ENCODE results near the gene GH2.

The GH2 gene

GRCh38 chr17:63832455-63832854 is 49.3 kb downstream of the GH2 start:
- peaks cover 49 to 90% of the 10 kb centered on the region in 2 experiments for H3K36me3 ChIP-seq (ENCODE audit: control insufficient read depth in 2 of 2, insufficient read depth in 1 of 2, low read length in 2 of 2)
- CTCF ChIA-PET = interaction anchor here (0.5 to 1.5 kb wide), 3 partner anchors 9 to 390 kb away, joined by 4 to 6 read pairs (median 5); no protein-coding TSS in a partner anchor
- POLR2A ChIA-PET = interaction anchor here (1.0 to 7.2 kb wide), 4 partner anchors 7 to 59 kb away, joined by 3 to 65 read pairs (median 4); partner anchors contain the start of genes CCDC47, DDX42 and SMARCD2
- TF ChIP-seq WT1 (tag by site-specific recombination; IDR thresholded peaks at IDR 0.05) (no peak), ZNF585B (tag by site-specific recombination; IDR thresholded peaks at IDR 0.05) (no peak), IKZF3 (tag by site-specific recombination; IDR thresholded peaks at IDR 0.05) (no peak)
- TF ChIP-seq, protein P1, sequence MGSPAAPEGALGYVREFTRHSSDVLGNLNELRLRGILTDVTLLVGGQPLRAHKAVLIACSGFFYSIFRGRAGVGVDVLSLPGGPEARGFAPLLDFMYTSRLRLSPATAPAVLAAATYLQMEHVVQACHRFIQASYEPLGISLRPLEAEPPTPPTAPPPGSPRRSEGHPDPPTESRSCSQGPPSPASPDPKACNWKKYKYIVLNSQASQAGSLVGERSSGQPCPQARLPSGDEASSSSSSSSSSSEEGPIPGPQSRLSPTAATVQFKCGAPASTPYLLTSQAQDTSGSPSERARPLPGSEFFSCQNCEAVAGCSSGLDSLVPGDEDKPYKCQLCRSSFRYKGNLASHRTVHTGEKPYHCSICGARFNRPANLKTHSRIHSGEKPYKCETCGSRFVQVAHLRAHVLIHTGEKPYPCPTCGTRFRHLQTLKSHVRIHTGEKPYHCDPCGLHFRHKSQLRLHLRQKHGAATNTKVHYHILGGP (tag by site-specific recombination; IDR thresholded peaks at IDR 0.05) = no peak
- H3K4me3 ChIP-seq (ENCODE audit: low read depth, low read length) = no peak overlapping the region
- no peaks in the 10 kb centered on the region for H3K9me3 ChIP-seq (ENCODE audit: control insufficient read depth, insufficient read depth, low read depth, low read length)
- H3K27ac ChIP-seq (ENCODE audit: extremely low read depth, low read depth, low read length) = no peak overlapping the region
- H3K4me1 ChIP-seq (ENCODE audit: control insufficient read depth, insufficient read depth, low read length) = no peaks in the 10 kb centered on the region

- H3K4me3 ChIP-seq (ENCODE audit: low read depth, low read length) = no peak overlapping the region
- ChIA-PET POLR2A (interaction anchor here (0.9 to 7.2 kb wide), 5 partner anchors 7 to 58 kb away, joined by 3 to 65 read pairs (median 4); partner anchors contain the start of genes CCDC47, DDX42 and SMARCD2), CTCF (interaction anchor here (0.6 to 1.5 kb wide), 3 partner anchors 10 to 638 kb away, joined by 3 to 5 read pairs (median 4); no protein-coding TSS in a partner anchor)
- H3K9me3 ChIP-seq (ENCODE audit: control insufficient read depth, insufficient read depth, low read depth, low read length) = no peaks in the 10 kb centered on the region
- no peaks in the 10 kb centered on the region for H3K4me1 ChIP-seq (ENCODE audit: control insufficient read depth, insufficient read depth, low read length)
- TF ChIP-seq ZNF184 (tag by site-specific recombination; IDR thresholded peaks at IDR 0.05) (no peak), ZNF324 (tag by site-specific recombination; IDR thresholded peaks at IDR 0.05) (no peak), ZNF658 (tag by site-specific recombination; IDR thresholded peaks at IDR 0.05) (no peak), ZNF133 (tag by site-specific recombination; IDR thresholded peaks at IDR 0.05) (no peak), ZNF555 (tag by site-specific recombination; conservative IDR thresholded peaks at IDR 0.05) (no peak), ZNF776 (tag by site-specific recombination; IDR thresholded peaks at IDR 0.05; ENCODE audit: borderline replicate concordance) (no peak), ZNF610 (tag by site-specific recombination; IDR thresholded peaks at IDR 0.05; ENCODE audit: borderline replicate concordance) (no peak), ZBTB20 (tag by site-specific recombination; IDR thresholded peaks at IDR 0.05) (no peak), MYNN (tag by site-specific recombination; IDR thresholded peaks at IDR 0.05; ENCODE audit: borderline replicate concordance) (no peak), ZBTB7A (tag by site-specific recombination; IDR thresholded peaks at IDR 0.05; ENCODE audit: low read depth) (no peak)
- TF ChIP-seq, protein P2, sequence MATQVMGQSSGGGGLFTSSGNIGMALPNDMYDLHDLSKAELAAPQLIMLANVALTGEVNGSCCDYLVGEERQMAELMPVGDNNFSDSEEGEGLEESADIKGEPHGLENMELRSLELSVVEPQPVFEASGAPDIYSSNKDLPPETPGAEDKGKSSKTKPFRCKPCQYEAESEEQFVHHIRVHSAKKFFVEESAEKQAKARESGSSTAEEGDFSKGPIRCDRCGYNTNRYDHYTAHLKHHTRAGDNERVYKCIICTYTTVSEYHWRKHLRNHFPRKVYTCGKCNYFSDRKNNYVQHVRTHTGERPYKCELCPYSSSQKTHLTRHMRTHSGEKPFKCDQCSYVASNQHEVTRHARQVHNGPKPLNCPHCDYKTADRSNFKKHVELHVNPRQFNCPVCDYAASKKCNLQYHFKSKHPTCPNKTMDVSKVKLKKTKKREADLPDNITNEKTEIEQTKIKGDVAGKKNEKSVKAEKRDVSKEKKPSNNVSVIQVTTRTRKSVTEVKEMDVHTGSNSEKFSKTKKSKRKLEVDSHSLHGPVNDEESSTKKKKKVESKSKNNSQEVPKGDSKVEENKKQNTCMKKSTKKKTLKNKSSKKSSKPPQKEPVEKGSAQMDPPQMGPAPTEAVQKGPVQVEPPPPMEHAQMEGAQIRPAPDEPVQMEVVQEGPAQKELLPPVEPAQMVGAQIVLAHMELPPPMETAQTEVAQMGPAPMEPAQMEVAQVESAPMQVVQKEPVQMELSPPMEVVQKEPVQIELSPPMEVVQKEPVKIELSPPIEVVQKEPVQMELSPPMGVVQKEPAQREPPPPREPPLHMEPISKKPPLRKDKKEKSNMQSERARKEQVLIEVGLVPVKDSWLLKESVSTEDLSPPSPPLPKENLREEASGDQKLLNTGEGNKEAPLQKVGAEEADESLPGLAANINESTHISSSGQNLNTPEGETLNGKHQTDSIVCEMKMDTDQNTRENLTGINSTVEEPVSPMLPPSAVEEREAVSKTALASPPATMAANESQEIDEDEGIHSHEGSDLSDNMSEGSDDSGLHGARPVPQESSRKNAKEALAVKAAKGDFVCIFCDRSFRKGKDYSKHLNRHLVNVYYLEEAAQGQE (tag by site-specific recombination; IDR thresholded peaks at IDR 0.05) = no peak
- H3K27ac ChIP-seq (ENCODE audit: extremely low read depth, low read depth, low read length) = no peak overlapping the region
- H3K36me3 ChIP-seq (ENCODE audit: control insufficient read depth in 2 of 2, insufficient read depth in 1 of 2, low read length in 2 of 2) = peaks cover 49 to 86% of the 10 kb centered on the region in 2 experiments
These were observed 49.7 kb downstream of the GH2 start for GRCh38 chr17:63832014-63832413.

- Histone ChIP-seq H3K4me3 (ENCODE audit: low read depth, low read length) (no peak overlapping the region), H3K4me1 (ENCODE audit: control insufficient read depth, insufficient read depth, low read length) (no peaks in the 10 kb centered on the region), H3K36me3 (ENCODE audit: control insufficient read depth in 2 of 2, insufficient read depth in 1 of 2, low read length in 2 of 2) (peaks cover 46 to 80% of the 10 kb centered on the region in 2 experiments), H3K27ac (ENCODE audit: extremely low read depth, low read depth, low read length) (no peak overlapping the region), H3K9me3 (ENCODE audit: control insufficient read depth, insufficient read depth, low read depth, low read length) (no peaks in the 10 kb centered on the region)
- ChIA-PET CTCF (interaction anchor here (0.6 to 1.2 kb wide), 2 partner anchors 389 to 638 kb away, joined by 3 to 5 read pairs; no protein-coding TSS in a partner anchor), POLR2A (interaction anchor here (0.9 to 7.2 kb wide), 5 partner anchors 8 to 58 kb away, joined by 3 to 65 read pairs (median 4); partner anchors contain the start of genes CCDC47, DDX42 and SMARCD2)
- no peak for TF ChIP-seq BCL11B (tag by site-specific recombination; IDR thresholded peaks at IDR 0.05; ENCODE audit: low read depth)
- TF ChIP-seq ZNF518A (tag by site-specific recombination; conservative IDR thresholded peaks at IDR 0.05; ENCODE audit: low read depth) = no peak
- TF ChIP-seq, protein P3, sequence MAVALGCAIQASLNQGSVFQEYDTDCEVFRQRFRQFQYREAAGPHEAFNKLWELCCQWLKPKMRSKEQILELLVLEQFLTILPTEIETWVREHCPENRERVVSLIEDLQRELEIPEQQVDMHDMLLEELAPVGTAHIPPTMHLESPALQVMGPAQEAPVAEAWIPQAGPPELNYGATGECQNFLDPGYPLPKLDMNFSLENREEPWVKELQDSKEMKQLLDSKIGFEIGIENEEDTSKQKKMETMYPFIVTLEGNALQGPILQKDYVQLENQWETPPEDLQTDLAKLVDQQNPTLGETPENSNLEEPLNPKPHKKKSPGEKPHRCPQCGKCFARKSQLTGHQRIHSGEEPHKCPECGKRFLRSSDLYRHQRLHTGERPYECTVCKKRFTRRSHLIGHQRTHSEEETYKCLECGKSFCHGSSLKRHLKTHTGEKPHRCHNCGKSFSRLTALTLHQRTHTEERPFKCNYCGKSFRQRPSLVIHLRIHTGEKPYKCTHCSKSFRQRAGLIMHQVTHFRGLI (tag by site-specific recombination; IDR thresholded peaks at IDR 0.05) = no peak
These were observed 50.2 kb downstream of the GH2 start for GRCh38 chr17:63831505-63831904.
